K562 (cell line): Measurements from ENCODE around the gene RIPOR1. TPM values are rescaled to one million over a fixed set of nuclear protein-coding genes. Genes with fewer than 3 reads are reported as not detected.
A peak's percentile ranks its signal among the peaks of the same experiment; 100 is the strongest.

Experiments
- ARID4B ChIP-seq: sonication (generic); formaldehyde crosslinking; IDR thresholded peaks from 2 replicates; pipeline ENCODE4 v1.8.0; 2022; ENCODE audit warnings: mild to moderate bottlenecking, missing genetic modification reagents
- CGGBP1 ChIP-seq: fragments of 250-450 bp; sonication (Bioruptor Pico); IDR thresholded peaks from 2 replicates; pipeline ENCODE4 v1.9.0; 2021; ENCODE audit warnings: mild to moderate bottlenecking
- CHD1 ChIP-seq: fragments of 200-600 bp; sonication (generic); IDR thresholded peaks from one replicate; pipeline ENCODE4 v1.6.1; 2012; ENCODE audit warnings: mild to moderate bottlenecking, moderate library complexity, low read length, inconsistent platforms
- GATAD2B ChIP-seq: fragments of 450-650 bp; IDR thresholded peaks from 2 replicates; pipeline ENCODE4 v1.6.1; 2017; ENCODE audit warnings: mild to moderate bottlenecking, borderline replicate concordance
- HSF4 ChIP-seq: fragments of 250-450 bp; sonication (Bioruptor Pico); IDR thresholded peaks from 2 replicates; pipeline ENCODE4 v2.1.2; 2022; ENCODE audit warnings: mild to moderate bottlenecking, moderate library complexity, borderline replicate concordance
- RB1 ChIP-seq: fragments of 450-650 bp; IDR thresholded peaks from 2 replicates; pipeline ENCODE4 v1.6.1; 2017; ENCODE audit warnings: low read depth, mild to moderate bottlenecking
- SIRT6 ChIP-seq: IDR thresholded peaks from one replicate; pipeline ENCODE4 v1.6.1; 2012; ENCODE audit warnings: low read depth, mild to moderate bottlenecking, control low read depth, inconsistent platforms, low read length, moderate library complexity
- TCF3 ChIP-seq: sonication (generic); formaldehyde crosslinking; IDR thresholded peaks from 2 replicates; pipeline ENCODE4 v1.4.0; 2020; ENCODE audit warnings: mild to moderate bottlenecking, missing genetic modification reagents
- ZEB2 ChIP-seq: fragments of 450-650 bp; IDR thresholded peaks from 2 replicates; pipeline ENCODE4 v1.6.1; 2016
- ZFX ChIP-seq: sonication (generic); formaldehyde crosslinking; IDR thresholded peaks from 2 replicates; pipeline ENCODE4 v1.8.0; 2022; ENCODE audit warnings: mild to moderate bottlenecking, missing genetic modification reagents, moderate library complexity
- ZNF197 ChIP-seq: fragments of 200-800 bp; sonication (Bioruptor generic); IDR thresholded peaks from 2 replicates; pipeline ENCODE4 v1.6.1; 2016; ENCODE audit warnings: low read depth, missing genetic modification characterization, missing compliant biosample characterization
- ZNF589 ChIP-seq: fragments of 200-800 bp; sonication (Bioruptor generic); IDR thresholded peaks from 2 replicates; pipeline ENCODE4 v1.6.1; 2016; ENCODE audit warnings: low read depth, missing genetic modification characterization, missing compliant biosample characterization
- polyA plus RNA-seq, 8 experiments: library from polyadenylated mRNA; depleted of rRNA in 4 of 8; stranded (reverse) in 5 of 8; unstranded in 3 of 8; fragments of >200 nt; fragmentation: Nextera tagmentation in 2 of 8; fragmentation: Illumina TruSeq in 1 of 8; extraction: Ambion mirVana in 2 of 8; extraction: Trizol in 1 of 8; gene quantifications; 2 replicates each; pipeline versions ENCODE4 v1.2.1 to v1.2.3, GENCODE V29; 2011 to 2014; ENCODE audit warnings: inconsistent platforms in 1 of 8, missing spikeins in 1 of 8
- total RNA-seq, 7 experiments: library from RNA; depleted of rRNA in 6 of 7; stranded (reverse); fragments of >200 nt in 6 of 7; fragmentation: Illumina TruSeq in 2 of 7; extraction: Trizol in 2 of 7; gene quantifications; 2 replicates each; pipeline versions ENCODE4 v1.2.1 to v1.2.3, GENCODE V29; 2011 to 2021; ENCODE audit warnings: low replicate concordance in 1 of 7
- TF ChIP-seq, protein P1 (sequence below), 2 experiments: fragments of 450-650 bp; IDR thresholded peaks; 2 replicates each; pipeline ENCODE4 v1.6.1; 2016; ENCODE audit warnings: mild to moderate bottlenecking in 2 of 2, borderline replicate concordance in 1 of 2, low read depth in 1 of 2, moderate library complexity in 1 of 2

The RIPOR1 gene
- total and polyA plus RNA-seq, 9 of the 15 experiments (the other 6 are each of a cell fraction or from before 2014, with no cell fraction given), result 0.36 to 31.1 (median 3.0) TPM

DNA sequence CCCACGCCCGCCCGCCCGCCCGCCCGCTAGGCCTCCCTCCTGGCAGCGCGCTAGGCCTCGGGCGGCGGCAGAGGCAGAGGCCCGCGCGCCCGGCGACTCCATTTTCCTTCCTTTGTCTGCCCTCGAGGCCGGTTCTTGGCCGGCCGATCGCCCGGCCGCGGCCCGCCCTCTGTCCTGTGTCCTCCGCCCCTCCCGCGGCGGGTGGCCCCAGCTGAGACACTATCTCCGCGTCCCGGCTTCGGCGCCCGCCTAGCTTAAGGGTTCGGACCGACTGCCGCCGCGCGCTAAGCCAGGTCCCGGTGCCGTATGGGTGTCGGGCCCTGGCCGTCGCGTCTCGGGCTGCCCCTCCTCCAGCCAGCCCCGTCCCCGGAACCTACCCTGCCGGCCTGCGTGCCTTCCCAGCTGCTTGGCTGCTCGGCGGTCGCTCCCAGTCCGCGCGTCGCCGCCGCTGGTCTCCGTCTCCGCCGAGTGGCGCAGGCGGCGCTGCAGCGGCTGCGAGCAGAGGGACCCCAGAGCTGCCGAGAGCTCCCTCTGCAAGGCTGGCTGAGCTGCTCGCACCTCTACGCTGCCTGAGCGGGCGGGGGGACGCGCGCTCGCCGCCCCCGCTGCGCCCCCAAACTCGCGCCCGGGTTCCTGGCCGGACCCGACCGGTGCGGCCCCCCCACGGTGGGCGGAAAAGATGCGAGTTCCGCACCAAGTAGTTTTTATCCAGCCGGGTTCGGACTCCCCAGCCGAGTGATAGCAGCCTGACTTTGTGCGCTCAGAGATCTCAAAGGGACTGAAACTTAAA is 34.5 kb downstream of the RIPOR1 start (continued):
- peak; percentile 95 for TF ChIP-seq CHD1
- TF ChIP-seq HSF4, result no peak
- TF ChIP-seq ZEB2, result no peak
- no peak for TF ChIP-seq GATAD2B
- no peak for TF ChIP-seq SIRT6
- TF ChIP-seq ARID4B, result peak; percentile 85
- TF ChIP-seq RB1, result peak; percentile 52; the same call in 1 of the 2 replicates
- no peak for TF ChIP-seq ZNF589 (CRISPR knock-in tag)
- TF ChIP-seq, protein P1, sequence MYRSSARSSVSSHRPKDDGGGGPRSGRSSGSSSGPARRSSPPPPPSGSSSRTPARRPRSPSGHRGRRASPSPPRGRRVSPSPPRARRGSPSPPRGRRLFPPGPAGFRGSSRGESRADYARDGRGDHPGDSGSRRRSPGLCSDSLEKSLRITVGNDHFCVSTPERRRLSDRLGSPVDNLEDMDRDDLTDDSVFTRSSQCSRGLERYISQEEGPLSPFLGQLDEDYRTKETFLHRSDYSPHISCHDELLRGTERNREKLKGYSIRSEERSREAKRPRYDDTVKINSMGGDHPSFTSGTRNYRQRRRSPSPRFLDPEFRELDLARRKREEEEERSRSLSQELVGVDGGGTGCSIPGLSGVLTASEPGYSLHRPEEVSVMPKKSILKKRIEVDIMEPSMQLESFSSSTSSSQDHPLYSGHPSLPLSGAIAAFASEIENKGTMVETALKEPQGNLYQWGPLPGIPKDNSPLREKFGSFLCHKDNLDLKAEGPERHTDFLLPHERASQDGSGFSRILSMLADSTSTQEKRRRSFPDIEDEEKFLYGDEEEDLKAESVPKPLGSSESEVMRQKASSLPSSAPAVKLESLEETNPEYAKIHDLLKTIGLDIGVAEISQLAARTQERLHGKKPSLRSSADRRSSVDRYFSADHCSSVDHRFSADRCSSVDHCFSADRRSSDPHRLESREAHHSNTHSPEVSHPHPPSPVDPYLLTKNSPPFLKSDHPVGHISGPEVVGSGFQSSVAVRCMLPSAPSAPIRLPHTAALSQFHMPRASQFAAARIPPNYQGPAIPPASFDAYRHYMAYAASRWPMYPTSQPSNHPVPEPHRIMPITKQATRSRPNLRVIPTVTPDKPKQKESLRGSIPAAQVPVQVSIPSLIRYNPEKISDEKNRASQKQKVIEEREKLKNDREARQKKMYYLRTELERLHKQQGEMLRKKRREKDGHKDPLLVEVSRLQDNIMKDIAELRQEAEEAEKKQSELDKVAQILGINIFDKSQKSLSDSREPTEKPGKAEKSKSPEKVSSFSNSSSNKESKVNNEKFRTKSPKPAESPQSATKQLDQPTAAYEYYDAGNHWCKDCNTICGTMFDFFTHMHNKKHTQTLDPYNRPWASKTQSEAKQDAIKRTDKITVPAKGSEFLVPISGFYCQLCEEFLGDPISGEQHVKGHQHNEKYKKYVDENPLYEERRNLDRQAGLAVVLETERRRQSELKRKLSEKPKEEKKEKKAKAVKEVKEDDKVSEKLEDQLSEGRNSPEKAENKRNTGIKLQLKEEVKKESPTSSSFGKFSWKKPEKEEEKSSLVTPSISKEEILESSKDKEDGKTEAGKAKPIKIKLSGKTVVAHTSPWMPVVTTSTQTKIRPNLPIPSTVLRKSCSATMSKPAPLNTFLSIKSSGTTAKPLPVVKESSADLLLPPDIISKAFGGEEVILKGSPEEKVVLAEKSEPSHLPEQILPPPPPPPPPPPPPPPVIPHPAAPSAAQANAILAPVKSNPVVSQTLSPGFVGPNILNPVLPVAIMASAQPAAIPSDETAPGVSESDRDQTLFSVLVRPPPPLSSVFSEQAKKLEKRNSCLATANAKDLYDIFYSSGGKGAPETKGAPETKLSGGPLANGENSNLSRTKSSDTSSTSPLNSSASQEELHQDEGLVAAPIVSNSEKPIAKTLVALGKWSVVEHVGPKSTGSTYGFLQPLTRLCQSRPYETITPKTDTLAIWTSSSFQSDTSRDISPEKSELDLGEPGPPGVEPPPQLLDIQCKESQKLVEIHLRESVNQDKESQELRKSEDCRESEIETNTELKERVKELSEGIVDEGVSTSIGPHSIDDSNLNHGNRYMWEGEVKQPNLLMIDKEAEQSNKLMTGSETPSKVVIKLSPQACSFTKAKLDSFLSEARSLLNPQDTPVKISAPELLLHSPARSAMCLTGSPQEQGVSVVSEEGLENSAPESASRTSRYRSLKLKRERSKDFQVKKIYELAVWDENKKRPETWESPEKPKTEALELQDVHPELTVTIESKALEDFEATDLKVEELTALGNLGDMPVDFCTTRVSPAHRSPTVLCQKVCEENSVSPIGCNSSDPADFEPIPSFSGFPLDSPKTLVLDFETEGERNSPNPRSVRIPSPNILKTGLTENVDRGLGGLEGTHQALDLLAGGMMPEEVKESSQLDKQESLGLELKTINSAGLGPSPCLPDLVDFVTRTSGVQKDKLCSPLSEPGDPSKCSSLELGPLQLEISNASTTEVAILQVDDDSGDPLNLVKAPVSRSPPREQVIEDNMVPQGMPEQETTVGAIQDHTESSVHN (IDR thresholded peaks at IDR 0.05; ENCODE audit: borderline replicate concordance in 1 of 2, low read depth in 1 of 2), result no peak
- TF ChIP-seq ZNF197, result no peak
- no peak for TF ChIP-seq CGGBP1 (CRISPR knock-in tag)
- peak; percentile 95 for TF ChIP-seq ZFX (CRISPR knock-in tag)
- TF ChIP-seq TCF3 (CRISPR knock-in tag), result 0 out of 2 replicates have a peak, but pooled peaks have one; percentile 4
